ENCODE measurements around the gene CFAP92.

The CFAP92 gene

DNA sequence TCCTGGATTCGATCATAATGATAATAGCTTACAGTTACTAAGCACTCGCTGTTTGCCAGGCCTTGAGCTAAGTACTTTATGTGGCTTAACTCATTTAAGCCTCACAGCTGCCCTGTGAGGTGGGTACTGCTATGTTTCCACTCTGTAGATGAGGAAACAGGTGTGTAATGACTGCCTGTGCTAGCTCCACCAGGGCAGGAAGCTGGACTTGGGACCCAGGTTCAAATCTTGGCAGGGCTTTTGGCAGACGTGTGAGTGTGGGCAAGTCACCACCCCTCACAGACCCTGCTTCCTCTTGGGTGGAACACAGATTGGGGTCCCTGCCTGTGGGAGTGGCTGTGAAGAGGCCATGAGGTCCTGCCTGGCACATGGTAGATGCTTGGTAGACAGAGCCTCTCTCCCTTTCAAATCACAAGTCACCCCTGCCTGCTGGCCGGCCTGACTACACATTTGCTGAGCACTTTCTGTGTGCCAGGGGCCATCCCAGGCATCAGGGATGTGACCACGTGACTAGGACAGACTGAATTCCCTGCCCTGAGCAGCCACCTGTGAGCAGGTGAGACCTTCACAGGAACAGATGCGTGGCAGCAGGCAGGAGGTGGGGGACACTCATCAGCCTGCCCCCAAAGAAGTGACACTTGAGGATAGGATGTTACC is 10.9 kb upstream of the CFAP92 start:
- no peak for DNase-seq

DNA sequence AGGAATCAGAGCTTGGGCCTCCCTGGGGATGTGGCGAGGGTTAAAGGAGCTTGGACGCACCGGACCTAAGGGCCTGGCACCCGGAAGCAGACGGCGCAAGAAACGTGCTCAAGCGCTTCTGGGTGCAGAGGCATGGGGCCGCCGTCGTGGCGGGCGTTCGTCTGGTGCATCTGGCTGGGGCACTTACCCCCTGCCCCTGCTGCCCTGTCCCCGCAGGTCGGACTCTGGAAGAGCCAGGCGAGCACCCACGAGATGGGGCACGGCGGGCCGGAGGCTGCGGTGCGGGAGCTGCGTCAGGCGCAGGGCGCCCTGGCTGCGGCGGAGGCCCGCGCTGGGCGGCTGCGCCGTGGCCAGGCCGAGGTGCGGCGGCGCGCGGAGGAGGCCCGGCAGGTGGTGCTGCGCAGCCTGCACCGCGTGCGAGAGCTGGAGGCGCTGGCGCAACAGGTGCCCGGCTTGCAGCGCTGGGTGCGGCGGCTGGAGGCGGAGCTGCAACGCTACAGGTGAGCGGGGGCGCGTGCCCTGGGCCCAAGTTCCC is 9.8 kb upstream of the CFAP92 start:
- peak; percentile 56 for DNase-seq

DNA sequence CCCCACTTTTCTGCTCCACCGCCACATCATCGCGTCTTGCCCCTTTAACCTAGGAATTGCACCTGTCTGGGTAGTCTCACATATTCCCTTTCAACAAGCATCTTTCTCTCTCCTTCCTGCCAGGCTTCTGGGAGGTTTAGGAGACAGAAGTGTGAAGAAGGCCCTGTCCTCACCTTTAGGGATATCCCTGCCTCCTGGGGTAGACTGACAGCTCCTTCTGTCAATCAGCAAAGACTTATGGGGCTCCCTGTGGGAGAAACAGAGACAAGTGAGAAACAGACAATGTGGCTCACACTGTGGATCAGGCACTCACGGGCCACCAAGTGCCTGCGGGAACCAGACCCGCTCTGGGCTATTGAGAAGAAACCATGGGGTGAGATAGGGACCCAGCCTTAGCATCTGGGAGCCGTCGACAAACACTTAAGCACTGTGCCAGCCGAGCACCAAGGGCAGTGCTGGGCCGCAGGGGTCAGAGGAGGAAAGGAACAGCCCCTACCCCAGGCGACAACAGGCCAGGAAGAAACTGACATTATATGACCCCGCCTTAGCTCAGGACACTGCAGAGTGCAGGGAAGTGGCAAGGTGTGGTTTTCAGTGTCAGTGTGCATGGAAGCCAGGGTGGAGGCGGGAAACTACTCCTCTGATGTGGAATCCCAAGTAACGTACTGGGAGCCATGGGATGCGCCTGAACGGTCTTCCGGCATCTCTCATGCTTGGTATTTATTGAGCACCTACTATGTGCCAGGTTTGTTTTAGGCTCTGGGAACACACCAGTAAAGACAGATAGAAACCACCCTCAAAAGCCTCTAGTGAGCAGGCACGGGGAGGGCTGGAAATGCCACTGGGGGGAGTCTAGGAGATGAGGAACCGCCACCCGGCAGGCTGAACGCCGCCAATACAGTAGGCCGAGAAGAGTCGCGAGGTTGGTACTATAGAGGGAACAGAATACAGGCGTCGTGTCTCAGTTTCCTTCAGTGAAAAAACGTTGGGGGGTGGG is 9.0 kb upstream of the CFAP92 start:
- DNase-seq = peak; percentile 30

DNA sequence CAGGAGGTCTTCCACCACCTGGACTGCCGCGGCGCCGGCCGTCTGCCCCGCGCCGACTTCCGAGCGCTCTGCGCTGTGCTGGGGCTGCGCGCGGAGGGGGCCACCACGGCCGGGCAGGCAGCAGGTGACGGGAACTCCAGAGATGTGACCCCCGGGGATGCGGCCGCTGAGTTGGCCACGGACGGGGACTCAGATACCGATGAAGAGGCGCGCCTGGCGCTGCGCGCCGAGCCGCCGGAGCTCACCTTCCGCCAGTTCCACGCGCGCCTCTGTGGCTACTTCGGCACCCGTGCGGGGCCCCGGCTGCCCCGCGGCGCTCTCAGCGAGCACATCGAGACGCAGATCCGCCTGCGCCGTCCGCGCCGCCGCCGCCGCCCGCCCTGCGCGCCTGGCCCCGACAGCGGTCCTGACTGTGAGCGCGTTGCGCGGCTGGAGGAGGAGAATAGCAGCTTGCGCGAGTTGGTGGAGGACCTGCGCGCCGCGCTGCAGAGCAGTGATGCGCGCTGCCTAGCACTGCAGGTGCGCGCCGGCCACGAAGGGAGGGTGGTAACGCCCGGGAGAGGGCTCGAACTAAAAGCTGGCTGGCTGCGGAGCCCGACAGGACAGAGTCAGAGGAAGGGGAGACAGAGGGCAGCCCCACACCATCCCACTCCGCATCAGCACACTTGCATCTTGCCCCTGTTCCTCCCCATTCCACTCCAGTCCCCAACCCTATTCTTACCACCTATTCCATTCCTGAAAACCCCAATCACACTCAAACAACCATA is 8.1 kb upstream of the CFAP92 start:
- DNase-seq = peak; percentile 69

- peak; percentile 65 for DNase-seq
Measured at GRCh38 chr3:129001101-129001805, 7.4 kb upstream of the CFAP92 start, which contains the start of gene EFCC1. Gene EFCC1, plus strand, starts transcription at chr3:129001304. Its CDS starts 325 bp downstream, at chr3:129001629.

DNA sequence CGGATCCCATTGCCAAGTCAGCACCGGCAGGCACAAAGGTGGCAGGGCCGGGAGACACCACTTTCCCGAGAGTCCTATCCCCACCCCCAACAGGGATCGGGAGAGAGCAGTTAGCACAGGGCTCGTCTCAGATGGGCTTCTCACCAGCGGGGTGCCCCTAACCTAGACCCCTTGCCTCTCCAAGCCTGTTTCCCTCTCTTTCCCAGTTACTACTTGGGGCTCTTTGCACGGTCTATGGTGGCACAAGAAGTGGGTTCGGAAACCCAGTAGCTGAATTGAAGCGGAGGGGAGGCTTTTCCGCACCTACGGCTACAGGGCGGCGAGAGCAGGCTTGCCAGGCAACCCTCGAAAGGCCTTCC is 6.8 kb upstream of the CFAP92 start:
- no peak for DNase-seq

DNA sequence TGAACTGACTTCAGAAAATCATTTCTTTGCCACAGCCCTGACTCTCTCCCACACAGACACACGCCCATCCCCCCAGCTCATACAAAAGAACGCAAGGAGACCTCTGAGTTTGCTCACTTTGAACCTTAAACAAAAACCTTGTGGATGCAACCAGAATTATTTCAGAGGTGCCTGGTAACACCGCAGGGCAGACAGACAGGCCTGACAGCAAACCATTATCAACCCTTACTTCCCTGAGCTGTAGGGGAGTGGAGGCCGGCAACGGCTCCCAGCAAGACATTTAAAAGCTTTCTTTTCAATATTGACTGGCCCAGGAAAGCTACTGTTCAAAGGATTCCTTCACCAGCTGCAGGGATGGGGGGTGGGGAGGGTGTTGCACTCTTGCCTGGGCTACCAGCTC is 5.2 kb upstream of the CFAP92 start:
- no peak for DNase-seq

DNA sequence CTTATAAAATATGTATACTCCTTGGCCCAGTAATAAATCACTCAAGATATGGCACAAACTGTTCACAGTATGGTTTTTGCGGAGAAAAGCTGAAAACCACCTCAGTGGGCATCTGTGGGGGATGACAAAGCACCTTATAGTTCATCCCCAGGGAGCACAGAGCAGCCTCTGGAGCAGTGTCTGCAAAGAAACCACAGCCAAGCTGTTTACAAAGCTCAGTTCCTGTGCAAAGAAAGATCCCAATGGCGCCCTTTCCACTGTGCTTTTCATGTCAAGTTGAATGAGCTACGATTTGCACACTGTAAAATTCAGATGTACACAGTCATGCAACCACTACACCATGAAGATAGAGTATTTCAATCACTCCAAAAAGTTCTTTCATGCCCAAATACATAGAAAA is 4.7 kb upstream of the CFAP92 start:
- DNase-seq = peak; percentile 58

DNA sequence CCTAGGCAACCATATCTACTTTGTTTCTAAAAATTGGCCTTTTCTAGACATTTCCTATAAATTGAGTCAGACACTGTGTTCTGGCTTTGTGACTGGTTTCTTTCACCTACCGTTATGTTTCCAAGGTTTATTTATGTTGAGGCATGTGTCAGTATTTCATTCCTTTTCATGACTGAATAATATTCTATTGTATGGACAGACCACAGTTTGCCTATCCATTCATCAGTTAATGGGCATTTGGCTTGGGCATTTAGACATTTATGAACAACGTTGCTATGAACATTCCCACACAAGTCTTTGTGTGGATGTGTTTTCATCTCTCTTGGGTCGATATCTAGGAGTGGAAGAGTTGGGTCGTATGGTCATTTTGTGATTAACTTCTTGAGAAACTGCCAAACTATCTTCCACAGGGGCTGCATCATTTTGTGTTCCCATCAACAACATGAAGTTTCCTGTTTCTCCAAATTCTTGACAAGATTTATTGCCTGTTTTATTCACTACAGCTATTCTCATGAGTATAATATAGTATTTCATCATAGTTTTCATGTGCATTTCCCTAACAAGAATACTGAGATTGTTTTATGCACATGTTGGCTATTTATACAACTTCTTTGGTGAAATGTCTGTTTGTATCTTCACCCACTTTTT is 3.7 kb upstream of the CFAP92 start:
- DNase-seq = no peak

DNA sequence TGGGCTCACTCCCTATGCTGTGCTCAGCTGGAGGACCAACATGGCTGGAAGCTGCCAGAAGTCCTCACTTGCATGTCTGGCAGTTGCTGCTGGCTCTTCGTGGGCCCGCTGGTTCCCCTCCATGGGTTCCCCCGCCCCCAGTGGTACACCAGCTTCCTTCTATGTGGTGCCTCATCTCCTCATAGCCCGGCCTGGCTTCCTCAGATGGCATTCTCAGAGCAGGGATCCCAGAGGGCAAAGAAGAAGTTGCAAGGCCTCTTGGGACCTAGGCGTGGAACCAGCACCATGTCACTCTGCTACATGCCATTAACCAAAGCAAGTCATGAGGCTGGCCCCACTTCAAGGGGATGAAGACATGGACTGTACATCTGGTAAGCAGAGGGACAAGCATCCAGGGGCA is 2.9 kb upstream of the CFAP92 start:
- DNase-seq = no peak

GRCh38 chr3:128996200-128996599 is 2.3 kb upstream of the CFAP92 start:
- no peak for DNase-seq

GRCh38 chr3:128995737-128996136 is 1.9 kb upstream of the CFAP92 start:
- DNase-seq = no peak

- DNase-seq = no peak
Measured at GRCh38 chr3:128994581-128995546, 988 bp upstream of the CFAP92 start.

DNA sequence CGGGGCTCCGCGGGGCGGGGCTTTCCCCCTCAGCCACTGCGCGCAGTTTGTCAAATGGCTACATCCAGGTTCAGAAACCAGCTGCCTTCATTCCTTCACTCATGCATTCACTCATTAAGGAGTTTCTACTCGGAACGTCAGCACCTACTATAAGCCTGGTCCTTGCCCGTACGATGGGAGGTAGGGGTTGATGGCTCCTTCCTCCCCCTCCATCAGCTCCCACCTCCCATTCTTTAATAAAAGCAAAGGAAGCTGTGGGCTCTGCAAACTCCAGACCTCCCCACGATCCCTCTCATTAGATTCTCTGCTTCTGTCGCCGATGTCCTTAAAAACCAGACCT is 267 bp upstream of the CFAP92 start:
- no peak for DNase-seq

DNA sequence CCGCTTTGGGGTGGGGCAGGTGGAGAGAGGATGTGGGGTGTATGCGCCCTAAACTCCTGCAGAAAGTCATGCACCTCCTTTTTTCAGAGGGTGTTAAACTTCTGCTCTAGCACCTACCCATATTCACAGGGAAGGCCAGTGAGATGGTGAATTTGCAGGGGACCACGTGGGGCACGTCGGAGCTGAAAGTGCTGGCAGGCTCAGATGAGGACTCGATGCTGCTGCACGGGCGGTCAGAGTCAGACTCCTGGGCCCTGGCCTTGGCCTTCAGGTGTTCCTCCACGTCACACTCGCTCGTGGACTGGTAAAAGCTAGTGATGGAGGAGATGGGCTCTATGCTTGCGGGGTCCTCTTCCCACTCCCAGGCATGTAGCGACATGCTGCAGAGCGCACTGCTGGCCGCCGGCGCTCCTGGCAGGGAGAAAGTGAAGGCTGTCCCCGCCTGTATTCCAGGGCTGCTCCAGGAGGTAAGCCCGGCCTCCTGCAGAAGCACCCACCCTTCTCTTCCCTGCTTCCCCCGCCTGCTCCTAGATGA is 883 bp downstream of the CFAP92 start:
- no peak for DNase-seq

- no peak for DNase-seq
Measured at GRCh38 chr3:128991355-128991895, 2.5 kb downstream of the CFAP92 start.

GRCh38 chr3:128988286-128988685 is 5.6 kb downstream of the CFAP92 start:
- no peak for DNase-seq

DNA sequence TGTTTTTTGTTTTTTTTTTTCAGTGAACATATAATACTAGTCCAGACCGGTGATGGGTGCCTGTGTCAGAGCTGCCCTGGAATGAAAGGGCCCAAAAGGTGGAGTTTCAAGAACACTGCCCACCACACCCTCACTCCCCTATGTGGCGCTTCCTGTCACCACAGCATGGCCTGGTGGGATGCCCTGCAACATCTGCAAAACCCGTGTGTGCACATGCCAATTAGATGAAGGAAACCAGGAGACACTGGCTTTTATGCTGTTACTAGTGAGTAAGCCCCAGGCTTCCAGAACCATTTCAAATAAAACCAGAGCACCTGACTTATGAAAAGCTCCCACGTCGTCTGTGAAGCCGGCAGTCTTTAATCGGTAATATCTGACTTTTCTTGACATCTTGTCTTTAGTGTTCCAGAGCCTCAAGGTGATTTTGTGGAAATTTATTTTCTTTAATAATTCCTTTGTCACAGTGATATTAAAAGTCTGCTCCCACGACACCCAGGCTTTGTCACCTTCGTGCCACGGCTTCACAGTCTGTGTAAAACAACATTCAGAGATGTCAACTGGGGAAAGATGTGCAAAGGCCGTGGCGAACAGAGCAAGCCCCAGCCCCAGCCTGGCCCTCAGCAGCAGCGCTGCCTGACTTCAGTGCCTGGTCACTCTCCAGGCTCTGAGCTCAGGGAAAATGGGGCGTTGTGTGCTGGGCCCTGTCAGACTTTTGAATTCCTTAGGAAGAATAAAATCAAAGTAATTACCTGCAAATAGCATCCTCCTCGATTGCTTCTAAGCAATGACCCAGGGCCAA is 6.4 kb downstream of the CFAP92 start:
- no peak for DNase-seq

- DNase-seq = no peak
Measured at GRCh38 chr3:128984596-128984995, 9.3 kb downstream of the CFAP92 start.

Data from hematopoietic multipotent progenitor cell treated with erythropoietin and hydrocortisone succinate and interleukin-3 and kit ligand, for 4 days (in vitro differentiated cells).